HCEC 1CT (cell line): ENCODE results near the gene TNNT2.

Experiments
- DNase-seq: peaks from one replicate; pipeline ENCODE4 v3.0.0-alpha.2; 2017

Gene TNNT2

DNA sequence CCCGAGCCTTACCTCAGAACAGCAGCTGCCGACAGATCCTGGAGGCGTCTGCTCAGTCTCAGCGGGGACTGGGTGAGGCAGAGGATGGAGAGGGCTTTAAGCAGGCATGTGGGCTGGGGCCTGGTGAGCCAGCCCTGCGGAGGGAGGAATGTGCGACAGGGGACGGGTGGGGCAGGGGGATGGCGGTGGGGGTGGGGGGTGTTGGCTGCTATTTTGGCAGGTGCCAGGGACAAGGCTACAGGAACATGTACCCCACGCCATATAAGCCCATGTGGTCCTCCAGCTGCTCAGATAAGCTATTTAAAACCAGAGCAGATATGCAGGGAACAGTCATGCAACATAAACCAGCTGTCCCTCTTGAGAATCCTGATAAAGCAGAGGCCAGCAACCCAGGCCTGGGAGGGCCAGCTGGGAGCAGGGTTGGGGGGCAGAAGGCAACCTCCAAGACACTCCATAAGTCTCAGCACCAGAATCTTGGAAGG lies at the start of gene TNNT2:
Gene TNNT2, minus strand, starts transcription at position 70 of the 482 bp plus-strand sequence. CDS start 4,426 bp downstream, outside the sequence.
- DNase-seq: no peak

DNA sequence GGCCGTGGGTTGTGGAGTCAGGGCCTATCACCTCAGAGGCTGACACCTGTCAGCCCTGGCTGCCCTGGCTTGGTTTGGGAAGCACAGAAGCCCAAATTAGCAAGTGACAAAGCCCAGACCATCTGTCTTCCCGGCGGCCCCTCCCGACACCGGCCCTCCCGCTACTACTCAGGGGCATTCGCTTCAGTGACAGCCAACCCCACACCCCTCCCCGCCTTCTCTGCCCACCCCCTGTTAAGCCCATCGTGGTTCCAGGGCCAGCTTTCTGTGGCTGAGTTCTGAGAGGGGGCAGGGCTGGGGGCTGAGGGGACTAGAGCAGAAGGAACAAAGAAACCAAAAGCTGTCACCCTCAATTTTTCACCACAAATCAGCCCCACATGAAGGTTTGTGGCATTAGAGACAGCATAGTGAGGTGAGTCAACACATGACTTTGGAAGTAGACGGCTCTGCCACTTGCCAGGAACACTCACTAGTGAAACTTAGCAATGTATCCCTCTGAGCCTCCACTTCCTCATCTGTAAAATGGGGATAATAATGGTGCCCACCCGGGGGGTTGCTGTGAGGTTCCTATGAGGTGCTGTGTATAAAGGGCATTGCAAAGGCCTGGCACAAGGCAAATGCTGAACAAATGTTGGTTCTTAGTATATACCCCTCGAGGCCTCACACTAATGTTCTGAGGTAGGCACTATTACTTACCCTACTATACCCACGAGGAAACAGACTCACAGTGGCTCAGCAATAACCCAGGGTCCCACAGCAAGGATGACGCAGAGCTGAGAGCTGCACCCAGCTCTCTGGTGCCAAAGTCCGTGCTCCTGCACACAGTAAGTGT lies 49.2 kb upstream of the TNNT2 start:
- DNase-seq: no peak

DNA sequence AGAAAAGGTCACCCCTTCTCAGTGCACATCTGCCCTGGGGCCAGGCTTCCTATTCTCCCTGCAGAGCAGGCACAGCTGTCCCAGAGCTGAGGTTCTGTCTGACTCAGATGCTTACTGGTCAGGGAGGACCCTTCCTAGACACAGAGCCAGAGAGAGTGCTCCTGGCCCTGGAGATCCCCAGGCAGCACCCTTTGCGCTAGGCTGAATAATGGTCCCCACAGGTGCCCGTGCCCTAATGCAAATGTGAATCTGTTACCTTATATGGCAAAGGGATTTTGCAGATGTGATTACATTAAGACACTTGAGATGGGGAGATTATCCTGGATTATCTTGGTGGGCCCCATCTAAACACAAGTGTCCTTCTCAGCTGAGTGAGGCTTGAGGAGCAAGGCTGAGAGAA lies 46.7 kb upstream of the TNNT2 start:
- no peak for DNase-seq

DNA sequence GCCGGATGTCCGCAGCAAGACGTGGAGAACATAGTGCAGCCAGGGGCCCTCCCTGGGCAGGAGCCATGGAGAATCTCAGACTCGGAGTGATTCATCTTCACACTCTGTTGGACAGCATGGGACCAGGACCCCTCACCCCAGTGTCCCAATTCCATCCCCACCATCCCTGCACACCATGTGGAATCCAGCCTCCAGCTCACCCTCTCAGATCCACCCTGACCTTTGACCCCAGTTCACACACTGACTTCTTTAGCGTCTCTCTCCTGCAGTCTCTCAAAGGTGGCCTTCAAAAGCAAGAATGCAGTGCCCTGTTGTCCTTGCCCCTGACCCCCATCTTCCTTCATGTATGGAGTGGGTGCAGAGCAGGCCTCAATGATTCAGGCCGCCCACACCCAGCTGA lies 46.2 kb upstream of the TNNT2 start:
- DNase-seq: no peak

DNA sequence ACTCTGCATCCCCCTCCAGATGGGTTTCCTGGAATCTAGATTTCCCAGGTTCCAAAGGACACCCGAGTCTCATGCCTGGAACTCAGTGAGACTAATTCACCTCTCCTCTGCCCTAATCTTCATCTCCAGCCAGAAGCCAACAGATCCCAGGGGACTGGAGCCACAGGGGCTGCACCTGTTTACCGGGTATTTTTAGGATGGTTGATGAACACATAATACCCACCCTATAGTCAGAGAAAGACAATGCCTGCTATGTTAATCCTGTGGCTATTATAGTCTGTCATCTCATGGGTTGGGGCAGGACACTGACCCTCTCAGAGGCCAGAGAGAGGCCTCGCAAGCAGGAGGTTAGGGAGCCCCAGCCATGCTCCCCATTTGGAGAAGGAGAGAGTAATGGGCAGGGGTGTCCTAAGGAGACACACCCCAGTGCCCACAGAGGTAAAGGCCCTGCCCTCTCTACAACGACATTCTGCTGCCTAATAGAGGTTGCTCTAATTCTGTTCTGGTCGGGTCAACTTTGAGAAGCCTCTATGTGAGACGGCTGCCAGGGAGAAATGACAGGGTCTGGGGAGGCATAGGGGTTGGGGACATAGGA lies 45.1 kb upstream of the TNNT2 start:
- no peak for DNase-seq

DNA sequence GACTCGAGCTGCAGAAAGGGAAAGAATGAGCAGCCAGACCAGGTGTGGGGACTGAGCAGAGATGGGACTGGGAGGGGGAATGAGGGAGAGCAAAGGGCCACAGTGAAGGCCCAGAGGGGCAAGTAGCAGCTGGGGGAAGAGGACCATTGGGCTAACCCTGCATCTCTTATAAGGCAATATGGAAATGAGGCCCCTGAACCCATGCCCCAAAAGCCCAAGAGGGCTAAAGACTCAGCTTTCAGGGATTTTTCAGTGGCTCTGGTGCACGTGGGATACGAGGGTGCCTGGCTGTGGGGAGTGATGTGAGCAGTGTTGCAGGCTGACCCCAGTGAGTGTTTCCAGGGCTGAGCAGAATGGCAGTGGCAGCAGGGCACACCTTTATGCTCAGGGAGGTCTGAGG lies 44.5 kb upstream of the TNNT2 start:
- no peak for DNase-seq

DNA sequence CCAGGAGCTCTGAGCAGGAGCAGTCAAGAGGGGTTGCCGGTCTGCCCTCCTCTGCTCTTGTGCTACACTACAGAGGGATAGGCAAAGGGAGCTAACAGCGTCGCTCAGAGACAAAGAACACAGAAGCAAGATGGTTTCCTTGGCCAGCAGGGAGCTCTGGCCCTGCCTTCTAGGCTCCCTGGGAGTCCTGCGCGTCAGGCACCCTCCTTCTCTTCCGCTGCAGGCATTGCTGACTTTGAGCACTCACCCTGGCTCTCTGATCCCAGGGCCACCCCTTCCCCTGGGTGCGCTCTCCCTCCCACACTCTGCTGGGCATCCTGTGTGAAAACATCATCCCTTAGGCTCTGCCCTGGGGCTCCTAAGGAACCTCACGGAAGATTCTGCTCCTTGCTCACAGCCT lies 43.6 kb upstream of the TNNT2 start:
- DNase-seq: no peak

DNA sequence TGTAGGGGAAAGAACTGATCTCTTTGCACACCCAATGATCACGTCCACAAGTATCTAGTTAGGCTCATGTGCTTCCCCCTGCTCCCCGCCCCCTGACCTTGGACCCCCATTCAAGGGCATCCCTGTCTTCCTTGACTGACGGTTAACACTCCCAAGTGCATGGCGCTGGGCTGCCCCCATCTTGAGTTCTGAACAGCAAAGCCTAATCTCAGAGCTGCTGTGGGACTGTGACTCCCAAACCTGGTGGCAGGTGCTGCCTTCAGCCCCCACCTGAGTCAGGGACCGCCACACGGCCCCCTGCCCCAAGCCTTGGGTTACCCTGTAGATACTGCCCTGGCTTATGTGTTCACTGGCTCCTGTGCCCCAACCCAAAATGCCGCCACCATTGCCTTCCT lies 43.1 kb upstream of the TNNT2 start:
- DNase-seq: no peak

DNA sequence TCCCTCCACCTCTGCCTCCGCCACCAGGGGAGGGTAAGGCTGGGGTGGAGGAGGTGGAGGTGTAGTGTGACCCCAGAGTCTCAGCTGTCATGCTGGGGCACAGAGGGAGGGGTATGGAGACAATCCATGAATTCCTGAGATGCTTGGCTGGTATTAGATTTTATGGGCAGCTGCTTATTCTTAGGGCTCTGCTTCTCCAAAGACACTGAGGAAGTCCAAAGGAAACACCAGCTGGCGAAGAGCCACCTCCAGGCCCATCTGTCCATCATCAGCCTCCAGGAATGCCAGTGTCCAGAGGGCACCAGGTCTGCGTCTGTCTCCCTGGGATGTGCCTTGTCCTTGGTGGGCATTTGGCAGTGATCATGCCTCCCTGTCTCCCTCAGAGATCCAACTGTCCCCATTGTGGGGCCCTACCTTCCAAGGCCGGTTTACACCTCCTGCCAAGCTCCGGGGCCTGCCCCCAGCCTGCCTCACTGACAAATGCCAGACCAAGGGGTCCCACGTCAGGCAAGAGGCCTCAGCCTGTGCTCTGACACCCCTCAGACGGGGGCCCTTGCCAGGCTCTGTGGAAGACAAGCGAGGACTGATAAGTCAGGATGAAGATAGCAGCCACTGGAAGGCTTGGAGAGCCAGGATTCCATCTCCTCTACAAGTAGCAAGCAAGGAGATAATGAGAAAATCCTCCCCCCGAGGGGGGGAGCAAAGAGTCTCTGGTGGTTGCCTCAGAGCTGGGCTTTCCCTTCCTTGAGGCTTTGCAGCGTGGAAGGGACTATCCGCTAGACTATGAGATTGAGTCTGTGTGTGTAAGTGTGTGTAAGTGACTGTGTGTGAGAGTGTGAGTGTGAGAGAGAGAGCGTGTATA lies 42.5 kb upstream of the TNNT2 start:
- no peak for DNase-seq

DNA sequence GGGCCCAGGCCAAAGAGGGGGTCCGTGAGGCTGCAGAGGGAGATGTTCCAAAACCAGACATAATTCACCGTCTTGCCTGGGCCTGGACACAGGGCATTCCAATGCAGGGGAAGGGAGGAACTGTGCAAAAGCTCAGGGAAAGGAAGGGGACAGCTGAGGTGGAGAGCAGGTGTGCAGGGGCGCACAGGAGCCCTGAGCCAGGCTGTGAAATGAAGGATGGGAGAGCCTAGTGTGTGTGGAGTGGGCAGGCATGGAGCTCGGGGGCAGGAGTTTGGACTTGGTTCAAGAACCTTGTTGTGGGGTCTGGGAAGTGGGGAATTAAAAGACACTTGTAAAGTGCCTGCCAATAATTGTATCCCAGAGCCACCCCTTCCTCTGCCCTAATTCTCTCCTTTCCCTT lies 41.8 kb upstream of the TNNT2 start:
- no peak for DNase-seq

DNA sequence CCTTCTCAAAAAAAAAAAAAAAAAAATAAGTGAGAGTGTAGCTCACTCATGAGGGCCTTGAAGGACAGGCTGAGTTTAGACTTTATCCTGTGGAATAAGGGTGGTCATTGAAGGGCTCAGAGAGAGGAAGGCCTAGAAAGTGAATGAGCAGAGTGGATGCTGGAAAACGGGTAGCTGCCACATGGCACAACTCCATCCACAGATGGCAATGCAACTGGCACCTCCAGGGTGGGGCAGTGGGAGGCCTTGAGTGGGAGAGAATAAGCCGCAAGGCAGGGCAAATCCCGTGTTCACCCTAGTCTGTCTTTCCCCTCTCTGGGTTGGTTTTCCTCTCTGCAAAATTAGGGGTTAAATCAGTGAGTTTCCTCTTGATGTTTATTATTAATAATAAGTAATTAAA lies 41.0 kb upstream of the TNNT2 start:
- no peak for DNase-seq

DNA sequence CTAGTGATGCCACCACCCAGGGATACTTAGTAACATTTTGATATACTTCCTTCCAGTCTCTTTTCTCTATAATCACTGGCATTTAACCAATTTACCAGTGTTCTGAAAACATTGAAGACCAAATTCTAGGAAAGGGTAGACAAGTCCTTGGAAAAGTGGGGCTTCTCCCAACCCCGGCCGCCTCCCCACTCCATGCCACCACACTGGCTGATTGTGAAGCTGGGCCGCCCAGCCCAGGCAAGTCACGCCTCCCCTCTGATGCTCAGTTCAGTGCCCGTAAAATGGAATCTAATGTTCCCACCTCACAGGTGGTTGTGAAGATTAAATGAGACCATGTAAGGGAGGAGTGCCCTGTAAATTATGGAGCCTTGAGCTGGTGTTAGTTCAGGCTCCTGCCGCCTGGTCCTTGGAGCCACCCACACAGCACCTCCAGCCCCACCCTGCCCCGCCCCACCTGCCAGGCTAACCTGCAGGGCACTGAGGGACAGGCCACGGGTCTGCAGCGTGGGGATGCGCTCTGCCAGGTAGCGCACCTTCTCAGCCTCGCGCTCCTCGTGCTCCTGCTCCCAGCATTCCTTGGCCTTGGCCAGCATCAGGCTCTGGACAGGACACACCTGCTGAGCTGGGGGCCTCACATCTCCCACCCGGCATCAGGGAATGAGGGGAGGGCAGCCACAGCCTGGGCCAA lies 36.7 kb upstream of the TNNT2 start:
- DNase-seq: no peak

DNA sequence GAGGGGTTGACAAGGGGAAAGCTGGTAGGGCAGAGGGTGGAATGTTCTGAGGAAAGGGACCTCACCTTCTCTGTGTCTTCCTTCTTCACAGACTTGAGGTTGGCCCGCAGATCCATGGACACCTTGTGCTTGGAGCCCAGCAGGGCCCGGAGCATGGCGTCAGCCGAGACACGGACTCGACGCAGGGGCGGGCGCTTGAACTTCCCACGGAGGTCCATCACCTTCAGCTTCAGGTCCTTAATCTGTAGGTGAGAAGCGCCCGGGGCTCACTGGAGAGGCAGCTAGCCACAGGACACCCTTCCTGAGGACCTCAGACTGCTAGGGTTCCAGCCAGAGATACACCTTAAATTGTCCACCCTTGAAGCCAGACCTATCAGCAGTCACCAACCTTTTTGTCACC lies 33.8 kb upstream of the TNNT2 start:
- DNase-seq: no peak

DNA sequence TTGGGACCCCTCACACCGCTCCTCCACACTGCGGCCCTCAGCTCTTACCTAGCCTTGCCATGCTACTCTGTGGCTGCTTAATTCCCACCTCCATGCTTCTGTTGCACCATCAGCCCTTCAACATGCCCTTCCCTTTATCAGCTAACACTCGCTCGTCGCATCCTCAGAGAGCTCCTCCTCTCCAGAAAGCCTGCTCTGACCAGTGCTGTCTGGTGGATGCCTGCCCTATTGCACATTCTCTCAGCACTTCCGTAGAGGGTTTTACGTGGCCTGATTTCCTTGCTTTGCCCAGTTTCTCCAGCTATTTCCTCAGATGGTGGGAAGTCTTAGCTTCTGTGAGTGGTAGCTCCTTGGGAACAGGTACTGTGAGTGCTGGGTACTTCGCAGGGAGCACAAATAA lies 32.0 kb upstream of the TNNT2 start:
- DNase-seq: no peak

DNA sequence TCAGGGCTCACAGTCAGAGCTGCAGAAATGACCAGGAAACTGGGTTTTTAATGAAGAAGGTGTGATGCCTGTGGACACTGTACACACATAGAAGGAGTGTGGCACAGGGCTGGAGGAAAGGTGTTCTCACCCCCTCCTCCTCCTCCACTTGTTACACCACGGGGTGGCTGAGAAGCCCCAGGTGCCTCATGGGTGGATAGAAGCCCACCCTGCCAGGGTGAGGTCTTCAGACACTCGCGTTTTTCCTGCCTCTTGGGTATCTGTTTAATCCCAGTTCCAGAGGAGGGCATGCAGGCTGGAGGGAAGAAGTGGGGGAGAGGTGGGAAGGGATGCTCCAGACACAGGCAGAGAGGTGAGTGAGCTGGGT lies 31.3 kb upstream of the TNNT2 start:
- no peak for DNase-seq

DNA sequence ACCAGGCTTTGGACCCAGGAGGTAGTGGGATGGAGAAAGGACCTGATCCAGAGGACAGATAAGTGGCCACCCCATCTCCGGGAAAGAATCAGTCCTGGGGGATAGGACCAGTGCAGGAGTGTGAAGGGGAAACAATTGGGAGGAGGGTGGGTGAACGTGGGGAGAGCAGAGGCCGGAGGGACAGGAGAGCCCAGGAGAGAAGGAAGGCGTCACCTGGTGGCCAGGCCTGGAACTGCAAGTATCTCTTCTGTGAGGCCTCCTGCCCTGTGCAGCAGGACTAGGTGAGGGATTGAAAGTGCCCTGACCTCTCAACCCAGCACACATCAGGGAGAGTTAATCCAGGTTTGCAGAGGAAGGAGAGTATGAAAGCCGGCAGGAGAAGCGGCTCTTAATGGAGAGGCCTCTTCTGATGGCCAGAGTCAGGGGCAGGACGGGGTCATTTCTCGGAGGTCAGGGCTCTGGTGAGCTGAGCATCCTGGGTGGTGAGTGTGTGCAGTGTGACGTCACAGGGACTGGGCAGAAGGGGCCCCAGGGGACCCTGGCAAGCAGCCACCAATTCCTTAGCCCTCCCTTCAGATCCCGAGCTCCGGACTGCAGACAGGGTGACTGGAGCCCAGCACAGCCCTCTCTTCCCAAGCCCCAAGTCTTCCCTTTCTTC lies 30.8 kb upstream of the TNNT2 start:
- DNase-seq: peak; percentile 53

DNA sequence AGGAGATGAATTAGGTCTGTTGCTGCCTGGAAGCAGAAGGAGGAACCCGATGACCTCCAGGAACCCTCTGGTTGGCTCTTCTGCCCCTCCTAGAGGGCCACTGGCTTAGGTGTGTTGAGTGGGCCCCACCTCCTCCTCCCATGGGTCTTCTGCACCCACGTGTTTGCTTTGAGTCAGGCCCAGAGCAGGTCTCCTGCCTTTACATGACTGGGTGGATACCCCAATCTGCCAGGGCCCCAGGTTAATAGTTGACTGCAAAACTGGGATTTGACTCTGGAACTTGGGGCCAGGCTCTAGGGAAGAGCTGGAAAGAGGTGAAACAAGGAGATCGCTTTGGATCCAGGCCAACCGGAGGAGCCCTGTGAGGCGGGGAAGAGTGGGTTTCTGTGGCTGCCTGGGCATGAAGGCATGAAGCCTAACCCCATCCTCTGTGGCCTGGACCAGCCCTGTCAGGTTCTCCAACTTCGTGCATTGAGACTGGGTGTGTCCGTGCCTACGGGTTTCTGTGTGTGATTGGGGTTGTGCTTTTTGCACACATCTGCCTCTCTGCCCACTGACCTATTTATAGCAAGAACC lies 29.4 kb upstream of the TNNT2 start:
- DNase-seq: no peak

DNA sequence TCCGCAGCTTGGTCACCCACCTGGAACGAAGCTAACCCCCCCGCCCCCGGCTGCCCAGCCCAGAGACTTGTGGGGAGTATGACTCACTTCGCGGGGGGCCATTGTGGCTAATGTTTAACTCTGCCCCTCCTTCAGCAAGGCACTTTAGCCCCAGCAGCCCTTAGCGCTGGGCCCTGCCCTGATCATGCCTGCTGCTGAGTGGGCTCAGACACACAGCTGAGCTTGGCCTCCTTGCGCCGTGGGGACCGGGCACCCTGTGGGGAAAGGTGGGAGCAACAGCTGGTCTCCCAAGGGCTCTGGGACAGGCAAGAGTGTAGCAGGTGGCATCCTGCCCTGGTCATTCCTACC lies 28.0 kb upstream of the TNNT2 start:
- DNase-seq: no peak

DNA sequence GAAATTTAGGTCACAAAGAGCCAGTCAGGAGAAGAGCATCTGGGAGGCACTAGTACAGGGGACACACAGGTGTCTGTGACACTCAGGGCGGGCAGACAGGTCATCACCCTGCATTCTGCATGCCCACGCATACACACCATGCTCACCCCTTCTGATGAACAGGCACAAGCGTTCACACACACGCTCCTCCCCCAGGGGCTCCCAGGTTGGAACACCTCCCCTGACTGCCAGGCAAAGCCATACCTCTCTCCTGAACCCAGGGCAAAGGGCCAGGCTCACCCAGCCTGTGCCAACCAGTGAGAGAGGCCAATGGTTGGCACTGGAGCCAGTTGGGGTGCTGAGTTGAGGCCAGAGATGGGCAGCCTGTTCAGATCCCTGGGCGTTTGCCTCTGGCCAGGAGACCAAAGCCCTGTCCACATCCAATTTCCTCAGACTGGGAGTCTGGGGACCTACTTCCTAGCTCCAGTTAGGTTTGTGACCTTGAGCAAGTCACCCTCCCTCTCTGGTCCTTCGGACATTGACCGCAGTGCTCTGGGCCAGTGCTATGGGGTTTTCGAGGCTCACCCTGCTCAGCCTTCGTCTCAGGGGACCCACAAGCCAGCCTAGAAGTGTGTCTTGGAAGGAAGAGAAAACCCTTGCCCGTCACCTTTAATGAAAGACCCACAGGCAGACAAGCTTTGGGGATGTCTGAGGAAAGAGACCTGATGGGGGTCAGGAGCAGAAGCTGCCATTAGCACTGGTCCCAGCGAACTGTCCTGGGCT lies 27.4 kb upstream of the TNNT2 start:
- no peak for DNase-seq

DNA sequence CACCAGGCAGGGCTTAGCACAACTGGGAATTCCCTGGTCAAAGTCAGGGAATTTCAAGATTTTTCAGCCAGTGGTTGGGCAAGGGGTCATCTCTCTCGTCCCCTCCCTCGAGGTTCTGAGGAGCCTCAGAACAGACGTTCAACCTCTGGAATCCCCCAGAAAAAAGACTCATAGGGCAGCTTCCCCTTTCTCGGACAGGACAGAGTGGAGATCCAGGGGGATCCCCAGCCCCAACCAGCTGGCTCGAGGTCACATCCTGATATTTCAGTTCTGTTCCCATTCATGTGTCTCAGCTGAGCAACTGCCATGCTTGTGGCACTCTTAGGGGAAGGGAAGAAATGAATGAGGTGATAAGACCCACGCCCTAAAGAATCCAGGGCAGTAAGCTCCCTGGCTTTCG lies 26.6 kb upstream of the TNNT2 start:
- no peak for DNase-seq

DNA sequence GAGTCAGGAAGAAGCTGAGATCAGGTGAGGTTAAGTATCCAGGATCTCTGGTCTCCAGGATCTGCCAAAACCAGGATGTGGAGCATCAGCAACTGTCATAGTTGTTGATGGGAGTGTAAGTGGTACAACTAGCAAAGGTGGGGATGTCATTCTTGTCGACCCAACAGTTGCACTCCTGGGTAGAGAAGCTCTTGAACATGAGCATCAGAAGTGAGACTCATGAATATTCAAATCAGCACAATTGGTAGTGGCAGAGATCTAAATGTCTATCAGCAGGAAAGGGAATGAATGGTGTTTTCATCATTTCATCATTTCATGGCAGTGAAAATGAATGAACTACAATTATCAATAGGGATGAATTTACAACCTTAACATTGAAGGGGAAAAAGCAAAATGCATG lies 25.9 kb upstream of the TNNT2 start:
- DNase-seq: no peak

DNA sequence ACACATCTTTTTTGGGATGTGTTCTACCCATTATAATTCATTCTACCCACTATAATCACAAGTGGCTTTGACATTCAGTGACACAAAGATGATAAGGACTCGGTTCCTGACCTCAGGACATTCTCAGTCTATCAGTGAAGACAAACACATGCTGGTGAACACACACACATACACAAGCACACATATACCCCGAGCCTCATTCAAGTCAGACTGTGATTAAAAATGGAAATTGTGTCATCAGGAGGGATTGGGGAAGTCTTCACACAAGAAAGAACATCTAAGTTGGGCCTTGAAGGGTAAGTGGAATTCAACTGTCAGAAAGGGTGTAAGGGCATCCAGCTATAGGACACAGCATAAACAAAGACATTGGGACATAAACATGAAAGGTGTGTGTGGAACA lies 24.2 kb upstream of the TNNT2 start:
- DNase-seq: no peak
